Effector CD4-positive, alpha-beta T cell (primary cell): ENCODE measurements around the gene STK32A.

Source experiments
- DNase-seq: peaks from one replicate; pipeline ENCODE4 v3.0.0-alpha.2; 2020

STK32A gene

GRCh38 chr5:147267082-147267832 is 32.4 kb downstream of the STK32A start:
- DNase-seq: no peak

GRCh38 chr5:147276497-147276896 is 41.7 kb downstream of the STK32A start:
- DNase-seq: no peak

DNA sequence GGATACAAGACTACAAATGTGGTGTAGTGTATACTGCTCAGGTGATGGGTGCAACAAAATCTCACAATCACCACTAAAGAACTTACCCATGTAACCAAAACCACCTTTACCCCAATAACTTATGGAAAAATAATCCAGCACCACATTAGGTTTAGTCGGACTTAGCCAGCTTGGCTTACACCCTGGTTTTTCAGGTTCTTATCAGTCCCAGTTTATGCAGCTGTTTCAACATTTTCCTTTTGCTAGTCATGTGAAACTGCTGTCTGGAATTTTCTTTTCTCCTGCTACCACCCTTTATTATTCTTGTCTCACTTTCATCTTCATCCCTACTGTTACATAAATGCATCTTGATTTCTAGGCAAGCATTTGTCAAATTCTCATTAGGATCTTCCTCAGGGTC is 51.5 kb downstream of the STK32A start:
- no peak for DNase-seq

- DNase-seq: no peak
Measured at GRCh38 chr5:147287110-147287509, 52.3 kb downstream of the STK32A start.

DNA sequence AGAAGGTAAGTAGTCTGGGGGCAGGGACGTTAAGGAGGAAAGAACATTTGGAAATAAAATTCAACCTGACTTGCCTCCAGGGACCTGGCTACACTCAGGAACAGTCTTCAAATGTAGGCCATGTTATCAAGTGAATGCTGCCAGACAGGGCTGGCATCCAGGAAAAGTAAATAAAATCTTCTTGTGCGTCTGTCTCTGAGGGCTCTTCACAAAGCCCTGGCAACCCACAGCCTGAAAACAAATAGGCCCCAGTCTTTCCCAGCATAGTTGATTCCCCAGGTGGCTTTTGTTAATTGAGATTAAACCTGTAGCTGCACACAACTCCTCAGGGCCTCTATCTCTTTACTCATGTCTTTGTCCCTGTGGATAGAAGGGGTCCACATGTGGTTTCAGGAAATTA is 55.4 kb downstream of the STK32A start:
- no peak for DNase-seq

GRCh38 chr5:147303251-147303650 is 68.4 kb downstream of the STK32A start:
- DNase-seq: no peak

GRCh38 chr5:147303976-147304375 is 69.2 kb downstream of the STK32A start:
- DNase-seq: no peak

- DNase-seq: no peak
Measured at GRCh38 chr5:147305147-147305546, 70.3 kb downstream of the STK32A start.

- DNase-seq: no peak
Measured at GRCh38 chr5:147306351-147306750, 71.5 kb downstream of the STK32A start.

GRCh38 chr5:147307170-147307569 is 72.3 kb downstream of the STK32A start:
- no peak for DNase-seq

DNA sequence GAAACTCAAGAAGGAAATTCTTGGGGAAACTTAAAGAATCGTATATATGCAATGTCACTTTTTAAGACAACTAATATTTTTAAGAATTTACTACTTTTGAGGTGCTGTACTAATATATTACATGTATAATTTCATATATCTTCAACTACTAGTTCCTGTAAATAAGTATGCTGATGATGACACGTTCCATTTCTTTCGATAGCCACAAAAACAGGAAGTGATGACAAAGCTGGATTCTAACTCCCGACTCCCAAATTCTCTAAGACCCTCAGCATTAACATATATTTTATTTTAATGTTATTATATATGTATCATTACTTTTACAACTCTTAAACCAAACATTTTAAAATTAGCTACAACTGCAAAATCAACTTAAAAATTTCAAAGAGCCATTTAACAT is 74.8 kb downstream of the STK32A start:
- DNase-seq: no peak

DNA sequence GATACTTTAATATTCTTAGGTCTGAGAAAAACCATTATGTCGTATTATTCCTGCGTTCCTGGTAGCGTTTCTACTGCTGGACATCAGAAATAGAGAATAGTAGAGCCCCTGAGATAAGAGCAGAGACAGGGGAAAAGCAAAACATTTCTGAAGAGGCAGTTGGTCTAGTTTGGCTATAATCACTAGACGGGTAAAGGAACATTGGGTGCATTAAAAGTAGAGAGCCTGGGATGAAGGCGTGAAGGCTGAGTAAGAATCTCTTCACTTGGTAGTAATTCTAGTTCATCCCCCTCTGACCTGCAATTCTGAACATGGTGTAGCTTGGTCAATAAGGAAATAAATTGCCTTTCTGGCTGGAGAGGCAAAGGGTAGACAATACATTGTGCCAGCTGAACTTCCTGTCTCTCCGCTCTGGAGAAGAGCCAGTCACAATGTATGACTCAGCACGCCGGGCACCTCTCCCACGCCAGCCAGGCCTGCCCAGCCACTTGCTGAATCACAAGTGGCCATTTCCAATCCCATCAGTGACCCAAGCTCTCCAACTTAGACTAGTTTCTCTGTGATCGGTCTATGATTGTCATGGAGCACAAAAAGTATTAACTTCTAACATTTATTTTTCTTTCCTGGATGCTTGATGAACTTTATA is 75.4 kb downstream of the STK32A start:
- no peak for DNase-seq

GRCh38 chr5:147317978-147318684 is 83.3 kb downstream of the STK32A start:
- no peak for DNase-seq

GRCh38 chr5:147321569-147321968 is 86.7 kb downstream of the STK32A start:
- no peak for DNase-seq

DNA sequence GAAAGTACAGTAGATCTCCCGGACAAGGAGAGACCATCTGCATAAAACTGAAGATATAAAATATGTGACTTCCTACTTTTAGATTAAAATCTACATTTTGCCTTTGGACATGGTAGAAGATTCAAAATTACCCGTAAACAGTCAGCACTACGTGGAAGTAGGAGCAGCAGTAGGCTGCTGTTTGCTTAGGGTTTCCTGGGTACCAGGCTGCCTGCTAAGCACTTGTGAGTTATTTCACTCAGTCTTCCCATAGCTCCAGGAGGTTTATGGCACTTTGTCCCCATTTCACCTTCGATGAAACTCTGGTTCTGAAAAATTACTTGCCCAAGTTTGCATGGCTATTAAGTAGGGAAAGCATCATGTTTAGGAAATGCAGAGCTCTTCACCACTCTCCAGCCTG is 92.6 kb downstream of the STK32A start:
- no peak for DNase-seq

DNA sequence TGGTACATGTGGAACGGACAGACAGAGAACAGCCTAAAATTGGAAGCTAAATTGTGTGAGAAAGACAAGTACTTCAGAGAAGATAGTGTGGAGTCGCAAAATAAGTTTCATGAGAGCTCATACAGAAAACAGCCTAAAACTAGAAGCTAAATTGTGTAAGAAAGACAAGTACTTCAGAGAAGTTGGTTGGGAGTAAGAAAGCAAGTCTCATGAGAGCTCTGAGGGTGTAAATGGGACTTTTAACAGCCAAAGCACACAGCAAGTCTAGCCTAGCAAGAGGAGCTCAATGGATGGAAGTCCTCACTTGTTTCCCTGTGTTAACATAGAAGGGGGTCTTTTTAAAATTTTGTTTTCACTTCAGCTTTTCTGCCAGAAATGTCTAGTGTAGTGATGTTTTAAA is 93.1 kb downstream of the STK32A start:
- no peak for DNase-seq

GRCh38 chr5:147332658-147333057 is 97.8 kb downstream of the STK32A start:
- DNase-seq: no peak

- no peak for DNase-seq
Measured at GRCh38 chr5:147336876-147337275, 102.0 kb downstream of the STK32A start.

DNA sequence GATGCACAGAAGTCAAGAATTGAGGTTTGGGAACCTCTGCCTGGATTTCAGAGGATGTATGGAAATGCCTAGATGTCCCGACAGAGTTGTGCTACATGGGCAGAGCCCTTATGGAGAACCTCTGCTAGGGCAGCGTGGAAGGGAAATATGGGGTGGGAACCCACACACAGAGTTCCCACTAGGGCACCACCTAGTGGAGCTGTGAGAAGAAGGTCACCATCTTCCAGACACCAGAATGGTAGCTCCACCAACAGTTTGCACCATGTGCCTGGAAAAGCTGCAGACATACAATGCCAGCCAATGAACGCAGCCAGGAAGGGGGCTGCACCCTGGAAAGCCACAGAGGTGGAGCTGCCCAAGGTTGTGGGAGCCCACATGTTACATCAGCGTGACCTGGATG is 104.5 kb downstream of the STK32A start:
- DNase-seq: no peak

GRCh38 chr5:147340941-147341340 is 106.1 kb downstream of the STK32A start:
- no peak for DNase-seq

DNA sequence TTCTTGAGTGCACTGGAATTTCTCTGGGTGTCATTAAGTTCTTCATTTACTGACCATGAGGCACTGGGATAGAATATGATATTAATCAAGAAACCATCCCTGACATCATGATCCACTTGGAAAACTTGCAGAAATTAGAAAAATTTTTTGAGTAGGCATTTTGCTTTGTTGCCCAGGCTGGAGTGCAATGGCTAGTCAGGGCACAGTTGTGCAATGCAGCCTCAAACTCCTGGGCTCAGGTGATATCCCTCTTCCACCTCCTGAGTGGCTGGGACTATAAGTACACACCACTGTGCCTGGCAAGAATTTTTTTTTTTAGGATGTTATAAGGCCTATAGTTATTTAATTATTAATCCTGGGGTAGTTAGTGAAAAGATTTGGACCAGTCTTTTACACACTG is 106.5 kb downstream of the STK32A start:
- DNase-seq: no peak

- no peak for DNase-seq
Measured at GRCh38 chr5:147344861-147345260, 110.0 kb downstream of the STK32A start.

DNA sequence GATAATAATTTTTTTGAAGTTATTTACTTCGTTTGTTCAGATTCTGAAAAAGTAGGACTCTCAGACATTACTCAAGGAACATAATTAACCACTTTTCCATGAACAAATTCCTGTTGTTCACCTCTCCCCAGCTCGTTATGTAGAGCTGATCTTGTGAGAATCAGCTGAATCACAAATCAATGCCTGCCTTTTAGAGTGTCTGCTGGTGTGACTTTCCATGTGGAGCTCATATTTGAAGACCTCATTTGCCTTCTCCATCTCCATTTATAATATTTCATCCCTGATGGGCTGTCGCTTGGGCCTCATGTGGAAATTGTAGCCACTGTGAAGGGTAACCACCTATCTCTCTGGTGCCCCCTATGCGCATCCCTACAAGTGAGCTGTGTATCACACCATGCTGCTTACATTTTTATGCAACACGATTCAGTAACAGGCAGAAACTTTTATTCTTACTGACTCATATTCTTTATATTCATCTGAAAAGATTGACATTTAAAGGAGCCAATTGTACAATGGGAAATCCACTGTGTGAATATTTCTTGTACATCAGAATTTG is 111.3 kb downstream of the STK32A start:
- DNase-seq: no peak

DNA sequence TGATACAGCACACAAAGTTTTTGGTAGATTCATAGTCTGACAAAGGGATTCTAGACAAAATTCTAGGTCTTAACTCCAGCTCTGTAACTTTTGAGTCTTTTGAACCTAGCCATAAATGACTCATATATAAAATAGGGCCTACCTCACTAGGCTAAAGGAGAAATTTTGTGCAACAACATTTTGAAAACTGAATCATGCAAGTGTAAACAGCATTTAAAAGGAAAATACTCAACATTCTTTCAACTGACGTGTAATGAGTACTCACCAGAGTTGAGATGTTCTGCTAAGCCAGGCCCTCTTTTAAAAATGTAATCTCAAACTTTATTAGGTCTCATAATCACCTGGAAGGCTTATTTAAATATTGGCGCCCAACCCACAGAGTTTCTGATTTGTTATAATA is 113.2 kb downstream of the STK32A start:
- DNase-seq: no peak
